IMR-90 (cell line): Measurements from ENCODE around the gene RUSC1. TPM values are rescaled to one million over a fixed set of nuclear protein-coding genes. Genes with fewer than 3 reads are reported as not detected.

ENCODE experiments used
- ATAC-seq: fragments of 200-7000 bp; cut with Tn5 transposase; 2 replicates; pipeline ENCODE4 v1.9.1; 2020; ENCODE audit warnings: low read depth, mild to moderate bottlenecking, moderate library complexity
- BruUV-seq: library from RNA; stranded (reverse); fragments of 400-500 nt; replicated peaks from 2 replicates; lab custom pipeline; 2021; lab: Mats Ljungman, UMichigan
- CTCF ChIA-PET: fragments of 300-600 bp; formaldehyde crosslinking; extraction: SDS; loops from one replicate; lab custom pipeline; 2021; ENCODE audit warnings: antibody characterized with exemption; lab: Yijun Ruan, JAX
- POLR2A ChIA-PET: fragments of 300-600 bp; sonication (Branson Sonifier 250); formaldehyde crosslinking; loops from one replicate; lab custom pipeline; 2022; ENCODE audit warnings: antibody characterized with exemption; ENCODE audit not compliant: unreplicated experiment; lab: Charles Lee
- DNase-seq: peaks from one replicate; pipeline ENCODE4 v3.0.0; 2013
- H2AFZ ChIP-seq: replicated peaks from 2 replicates; pipeline ENCODE3; 2013; ENCODE audit warnings: low read length, mild to moderate bottlenecking; ENCODE audit not compliant: poor library complexity
- H2AK5ac ChIP-seq: 2 replicates; pipeline ENCODE4 v1.6.1; 2013; ENCODE audit warnings: low read depth, low read length, inconsistent platforms
- H2AK9ac ChIP-seq: replicated peaks from 2 replicates; pipeline ENCODE3; 2013; ENCODE audit warnings: mild to moderate bottlenecking, low read depth, low read length, moderate library complexity; ENCODE audit not compliant: poor library complexity
- H2BK120ac ChIP-seq: 2 replicates; pipeline ENCODE4 v1.6.1; 2013; ENCODE audit warnings: low read depth, low read length, inconsistent platforms
- H2BK15ac ChIP-seq: 3 replicates; pipeline ENCODE4 v1.6.1; 2013; ENCODE audit warnings: low read depth, low read length, inconsistent platforms
- H2BK20ac ChIP-seq: 2 replicates; pipeline ENCODE4 v1.6.1; 2013; ENCODE audit warnings: low read depth, mild to moderate bottlenecking, inconsistent platforms, low read length, moderate library complexity
- H2BK5ac ChIP-seq: 2 replicates; pipeline ENCODE4 v1.6.1; 2013; ENCODE audit warnings: mild to moderate bottlenecking, low read depth, low read length, inconsistent platforms; ENCODE audit not compliant: poor library complexity, severe bottlenecking
- H3K14ac ChIP-seq: replicated peaks from 2 replicates; pipeline ENCODE4 v1.6.1; 2013; ENCODE audit warnings: low read depth, low read length, inconsistent platforms
- H3K18ac ChIP-seq: 2 replicates; pipeline ENCODE4 v1.6.1; 2013; ENCODE audit warnings: low read depth, low read length, control low read depth
- H3K23ac ChIP-seq: 2 replicates; pipeline ENCODE4 v1.6.1; 2013; ENCODE audit warnings: low read depth, low read length, inconsistent platforms
- H3K27ac ChIP-seq: 2 replicates; pipeline ENCODE4 v1.5.1; 2013; ENCODE audit warnings: mild to moderate bottlenecking, control low read depth, low read length; ENCODE audit not compliant: insufficient read depth
- H3K27me3 ChIP-seq: 2 replicates; pipeline ENCODE4 v1.6.1; 2013; ENCODE audit warnings: low read length; ENCODE audit not compliant: control insufficient read depth, insufficient read depth
- H3K36me3 ChIP-seq: 2 replicates; pipeline ENCODE4 v1.6.1; 2013; ENCODE audit warnings: low read length, mixed read lengths; ENCODE audit not compliant: control insufficient read depth, insufficient read depth
- H3K4ac ChIP-seq: 2 replicates; pipeline ENCODE4 v1.6.1; 2013; ENCODE audit warnings: low read depth, low read length, inconsistent platforms
- H3K4me1 ChIP-seq: 2 replicates; pipeline ENCODE4 v1.6.1; 2013; ENCODE audit warnings: low read length, mixed read lengths; ENCODE audit not compliant: control insufficient read depth, insufficient read depth
- H3K4me2 ChIP-seq: 2 replicates; pipeline ENCODE4 v1.6.1; 2013; ENCODE audit warnings: low read depth, mild to moderate bottlenecking, control low read depth, low read length, moderate library complexity
- H3K4me3 ChIP-seq: 2 replicates; pipeline ENCODE4 v1.5.1; 2013; ENCODE audit warnings: low read depth, mild to moderate bottlenecking, control low read depth, low read length, moderate library complexity; ENCODE audit not compliant: insufficient read depth
- H3K56ac ChIP-seq: 2 replicates; pipeline ENCODE4 v1.6.1; 2013; ENCODE audit warnings: low read length, inconsistent platforms; ENCODE audit not compliant: insufficient read depth; ENCODE audit errors: extremely low read depth
- H3K79me1 ChIP-seq, 2 experiments: 2 replicates each; pipeline ENCODE4 v1.6.1; 2013; ENCODE audit warnings: low read length in 2 of 2, inconsistent platforms in 1 of 2, low read depth in 1 of 2
- H3K9ac ChIP-seq: 2 replicates; pipeline ENCODE4 v1.6.1; 2013; ENCODE audit warnings: low read depth, low read length, control low read depth
- H3K9me1 ChIP-seq: 2 replicates; pipeline ENCODE4 v1.6.1; 2013; ENCODE audit warnings: low read length, inconsistent platforms; ENCODE audit not compliant: insufficient read depth
- H3K9me3 ChIP-seq: 2 replicates; pipeline ENCODE4 v1.6.1; 2013; ENCODE audit warnings: low read length; ENCODE audit not compliant: control insufficient read depth, insufficient read depth
- H4K20me1 ChIP-seq: 2 replicates; pipeline ENCODE4 v1.6.1; 2013; ENCODE audit warnings: low read length, inconsistent platforms; ENCODE audit not compliant: insufficient read depth
- H4K5ac ChIP-seq: 2 replicates; pipeline ENCODE4 v1.6.1; 2013; ENCODE audit warnings: mild to moderate bottlenecking, low read depth, low read length, control low read depth
- H4K8ac ChIP-seq, 2 experiments: 2 replicates each; pipeline ENCODE4 v1.6.1; 2013; ENCODE audit warnings: low read depth in 2 of 2, low read length in 2 of 2, control low read depth in 1 of 2, inconsistent platforms in 1 of 2
- H4K91ac ChIP-seq: 2 replicates; pipeline ENCODE4 v1.6.1; 2013; ENCODE audit warnings: low read depth, low read length, inconsistent platforms; ENCODE audit not compliant: insufficient read depth
- CEBPB ChIP-seq: IDR thresholded peaks from 2 replicates; pipeline ENCODE4 v1.6.1; 2012; ENCODE audit warnings: low read depth, low read length, improper control_type of control experiment
- FOS ChIP-seq: fragments of 150-350 bp; IDR thresholded peaks from 2 replicates; pipeline ENCODE4 v1.6.1; 2016; ENCODE audit warnings: low read depth, low read length
- MXI1 ChIP-seq: IDR thresholded peaks from 2 replicates; pipeline ENCODE4 v1.6.1; 2012; ENCODE audit warnings: low read depth, mild to moderate bottlenecking, low read length, moderate library complexity, borderline replicate concordance
- NFE2L2 ChIP-seq: fragments of 150-350 bp; IDR thresholded peaks from 2 replicates; pipeline ENCODE4 v1.6.1; 2016; ENCODE audit warnings: low read depth, mild to moderate bottlenecking, low read length
- RAD21 ChIP-seq: IDR thresholded peaks from 2 replicates; pipeline ENCODE4 v1.6.1; 2012; ENCODE audit warnings: low read length, improper control_type of control experiment
- WGBS, 2 experiments: methylation state at CpG; one replicate each; pipeline versions ENCODE4 v1.1.5 to v1.1.7; 2013; ENCODE audit warnings: missing lambda C conversion rate in 2 of 2; ENCODE audit not compliant: insufficient read length in 1 of 2; ENCODE audit errors: extremely low coverage in 2 of 2; 5-methylcytosine and 5-hydroxymethylcytosine counted together
- dilution Hi-C: fragments of 300-500 bp; cut with HindIII; formaldehyde crosslinking; loops from one replicate; pipeline ENCODE4 v1.14.3; 2018; ENCODE audit warnings: low sequenced_read_pairs; ENCODE audit not compliant: unreplicated experiment
- in situ Hi-C: fragments of 300-500 bp; cut with MboI; formaldehyde crosslinking; loops from 3 replicates; pipeline ENCODE4 v1.14.3; 2019; ENCODE audit warnings: low sequenced_read_pairs, inconsistent platforms, mixed read lengths
- intact Hi-C: fragments of 100-400 bp; cut with micrococcal nuclease; formaldehyde crosslinking; loops from 2 replicates; pipeline ENCODE4 v1.10.0; 2022
- polyA plus RNA-seq, 3 experiments: library from polyadenylated mRNA; depleted of rRNA; stranded (reverse); fragments of >200 nt; gene quantifications; 2 replicates each; pipeline ENCODE4 v1.2.3, GENCODE V29; 2012; ENCODE audit warnings: low replicate concordance in 1 of 3
- total RNA-seq: library from RNA; depleted of rRNA; stranded (reverse); fragments of >200 nt; gene quantifications from 2 replicates; pipeline ENCODE4 v1.2.3, GENCODE V29; 2012
- TF ChIP-seq, protein P1 (sequence below): fragments of 150-350 bp; IDR thresholded peaks from 2 replicates; pipeline ENCODE4 v1.6.1; 2017; ENCODE audit warnings: mild to moderate bottlenecking, antibody characterized with exemption, low read length, low read depth

Gene RUSC1
- total and polyA plus RNA-seq, 2 of the 4 experiments (the other 2 are of a cell fraction): 4.1 to 31.4 TPM

DNA sequence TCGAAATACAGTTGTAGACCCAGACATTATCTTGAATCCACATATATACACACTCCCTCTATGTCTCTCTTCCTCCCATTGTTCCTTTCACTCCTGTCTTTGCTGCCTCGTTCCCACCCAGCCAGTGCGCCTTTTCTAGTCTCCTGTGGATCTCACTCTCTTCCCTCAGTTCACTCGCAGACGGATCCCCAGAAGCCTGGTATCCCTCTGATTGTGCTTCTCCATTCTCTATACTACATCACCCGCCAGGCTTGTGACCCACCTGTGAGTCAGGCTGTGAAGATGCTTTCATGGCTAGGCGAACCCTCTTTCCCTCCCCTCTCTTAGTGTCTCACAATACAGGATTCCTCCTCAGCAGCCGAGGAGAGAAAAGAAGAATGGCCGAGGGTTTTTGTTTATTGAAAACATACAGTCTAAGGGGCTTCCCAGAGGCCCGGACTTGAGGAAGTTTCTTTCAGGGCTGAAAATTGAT lies 42.0 kb upstream of the RUSC1 start (continued):
- TF ChIP-seq MXI1 (no peak), CEBPB (no peak), NFE2L2 (no peak)
- TF ChIP-seq, protein P1, sequence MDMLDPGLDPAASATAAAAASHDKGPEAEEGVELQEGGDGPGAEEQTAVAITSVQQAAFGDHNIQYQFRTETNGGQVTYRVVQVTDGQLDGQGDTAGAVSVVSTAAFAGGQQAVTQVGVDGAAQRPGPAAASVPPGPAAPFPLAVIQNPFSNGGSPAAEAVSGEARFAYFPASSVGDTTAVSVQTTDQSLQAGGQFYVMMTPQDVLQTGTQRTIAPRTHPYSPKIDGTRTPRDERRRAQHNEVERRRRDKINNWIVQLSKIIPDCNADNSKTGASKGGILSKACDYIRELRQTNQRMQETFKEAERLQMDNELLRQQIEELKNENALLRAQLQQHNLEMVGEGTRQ: no peak

DNA sequence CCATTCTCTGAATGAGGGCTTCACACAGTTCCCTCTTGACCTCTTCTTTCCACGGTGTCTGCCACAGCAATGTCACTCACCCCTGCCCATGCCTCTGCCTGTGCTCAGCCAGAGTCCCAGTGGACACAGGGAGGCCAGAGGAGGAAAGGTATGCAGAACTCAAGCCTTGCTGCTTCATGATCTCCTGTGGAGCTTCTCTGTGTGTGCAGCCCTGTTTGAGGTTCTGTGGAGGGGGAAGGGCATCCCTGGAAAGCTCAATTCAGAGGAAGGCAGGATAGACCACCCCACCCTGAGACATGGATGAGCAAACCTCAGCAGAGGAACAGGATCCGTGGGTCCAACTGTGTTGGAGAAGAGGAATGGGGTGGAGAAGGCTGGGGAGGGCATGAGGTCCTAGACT lies 41.4 kb upstream of the RUSC1 start:
- H3K14ac ChIP-seq: no peak overlapping the region
- TF ChIP-seq FOS (no peak), NFE2L2 (no peak), RAD21 (no peak)
- no peak for DNase-seq
- no peak overlapping the region for H2BK15ac ChIP-seq
- ATAC-seq: no peak
- H3K4me1 ChIP-seq: peaks cover 1% of the 10 kb centered on the region; the same call in 1 of the 2 replicates
- H3K4ac ChIP-seq: no peak overlapping the region
- no peak overlapping the region for H4K8ac ChIP-seq
- no peaks in the 10 kb centered on the region for H3K9me3 ChIP-seq
- no peak overlapping the region for H4K91ac ChIP-seq
- H2AFZ ChIP-seq: no peak overlapping the region
- H3K4me2 ChIP-seq: no peak overlapping the region
- no peak overlapping the region for H2AK5ac ChIP-seq
- no peaks in the 10 kb centered on the region for H3K27me3 ChIP-seq
- no peak overlapping the region for H2BK5ac ChIP-seq
- no peak overlapping the region for H3K18ac ChIP-seq
- no peak overlapping the region for H2BK120ac ChIP-seq
- no TSS peak for BruUV-seq
- no peak overlapping the region for H2BK20ac ChIP-seq
- no peak overlapping the region for H3K27ac ChIP-seq
- H4K5ac ChIP-seq: no peak overlapping the region
- H3K9me1 ChIP-seq: peaks cover 5% of the 10 kb centered on the region
- H2AK9ac ChIP-seq: no peak overlapping the region
- no peak overlapping the region for H3K56ac ChIP-seq
- no peaks in the 10 kb centered on the region; the same call in 1 of the 2 replicates for H4K20me1 ChIP-seq
- no peak overlapping the region for H3K4me3 ChIP-seq
- no CpG with 5 or more reads among the region's 2 CpGs for WGBS, 2 experiments
- no peaks in the 10 kb centered on the region for H3K36me3 ChIP-seq
- H3K9ac ChIP-seq: no peak overlapping the region
- ChIA-PET CTCF (no interaction called here), POLR2A (no interaction called here)
- dilution Hi-C loops: no loop called here
- in situ Hi-C loops: loop anchor here (5.0 kb wide), 1 partner anchor 38 kb away; no protein-coding TSS in a partner anchor
- no peak overlapping the region for H3K23ac ChIP-seq
- peaks cover 0 to 9% of the 10 kb centered on the region in 2 experiments; a peak in 2 of 4 replicates for H3K79me1 ChIP-seq
- intact Hi-C loops: loop anchor here (5.0 kb wide), 1 partner anchor 313 kb away; no protein-coding TSS in a partner anchor
